ENCODE results near the gene WWOX.

Gene WWOX

GRCh38 chr16:78196502-78196901 lies 97.0 kb downstream of the WWOX start:
- TF ChIP-seq SIN3A (IDR thresholded peaks at IDR 0.05; ENCODE audit: borderline replicate concordance, insufficient read depth, low read length): no peak
- TF ChIP-seq FOXP2 (optimal IDR thresholded peaks at IDR 0.05; ENCODE audit: borderline replicate concordance, extremely low read depth, extremely low read length, insufficient read depth): no peak
- TF ChIP-seq, protein P1, sequence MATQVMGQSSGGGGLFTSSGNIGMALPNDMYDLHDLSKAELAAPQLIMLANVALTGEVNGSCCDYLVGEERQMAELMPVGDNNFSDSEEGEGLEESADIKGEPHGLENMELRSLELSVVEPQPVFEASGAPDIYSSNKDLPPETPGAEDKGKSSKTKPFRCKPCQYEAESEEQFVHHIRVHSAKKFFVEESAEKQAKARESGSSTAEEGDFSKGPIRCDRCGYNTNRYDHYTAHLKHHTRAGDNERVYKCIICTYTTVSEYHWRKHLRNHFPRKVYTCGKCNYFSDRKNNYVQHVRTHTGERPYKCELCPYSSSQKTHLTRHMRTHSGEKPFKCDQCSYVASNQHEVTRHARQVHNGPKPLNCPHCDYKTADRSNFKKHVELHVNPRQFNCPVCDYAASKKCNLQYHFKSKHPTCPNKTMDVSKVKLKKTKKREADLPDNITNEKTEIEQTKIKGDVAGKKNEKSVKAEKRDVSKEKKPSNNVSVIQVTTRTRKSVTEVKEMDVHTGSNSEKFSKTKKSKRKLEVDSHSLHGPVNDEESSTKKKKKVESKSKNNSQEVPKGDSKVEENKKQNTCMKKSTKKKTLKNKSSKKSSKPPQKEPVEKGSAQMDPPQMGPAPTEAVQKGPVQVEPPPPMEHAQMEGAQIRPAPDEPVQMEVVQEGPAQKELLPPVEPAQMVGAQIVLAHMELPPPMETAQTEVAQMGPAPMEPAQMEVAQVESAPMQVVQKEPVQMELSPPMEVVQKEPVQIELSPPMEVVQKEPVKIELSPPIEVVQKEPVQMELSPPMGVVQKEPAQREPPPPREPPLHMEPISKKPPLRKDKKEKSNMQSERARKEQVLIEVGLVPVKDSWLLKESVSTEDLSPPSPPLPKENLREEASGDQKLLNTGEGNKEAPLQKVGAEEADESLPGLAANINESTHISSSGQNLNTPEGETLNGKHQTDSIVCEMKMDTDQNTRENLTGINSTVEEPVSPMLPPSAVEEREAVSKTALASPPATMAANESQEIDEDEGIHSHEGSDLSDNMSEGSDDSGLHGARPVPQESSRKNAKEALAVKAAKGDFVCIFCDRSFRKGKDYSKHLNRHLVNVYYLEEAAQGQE (IDR thresholded peaks at IDR 0.05; ENCODE audit: insufficient read depth in 1 of 2, low read depth in 2 of 2, low read length in 2 of 2): no peak
- TF ChIP-seq TAF1 (IDR thresholded peaks at IDR 0.05; ENCODE audit: borderline replicate concordance, insufficient read depth, low read length): no peak
- TF ChIP-seq POLR2AphosphoS5 (IDR thresholded peaks at IDR 0.05; ENCODE audit: low read depth, low read length): no peak

- TF ChIP-seq, protein P1 (IDR thresholded peaks at IDR 0.05; ENCODE audit: insufficient read depth in 1 of 2, low read depth in 2 of 2, low read length in 2 of 2): no peak
- TF ChIP-seq TAF1 (IDR thresholded peaks at IDR 0.05; ENCODE audit: borderline replicate concordance, insufficient read depth, low read length) (no peak), POLR2AphosphoS5 (IDR thresholded peaks at IDR 0.05; ENCODE audit: low read depth, low read length) (no peak), FOXP2 (optimal IDR thresholded peaks at IDR 0.05; ENCODE audit: borderline replicate concordance, extremely low read depth, extremely low read length, insufficient read depth) (no peak), SIN3A (IDR thresholded peaks at IDR 0.05; ENCODE audit: borderline replicate concordance, insufficient read depth, low read length) (no peak)
Observed at GRCh38 chr16:78198288-78198687, 98.8 kb downstream of the WWOX start.

GRCh38 chr16:78199325-78200022 lies 100.0 kb downstream of the WWOX start:
- TF ChIP-seq TAF1 (IDR thresholded peaks at IDR 0.05; ENCODE audit: borderline replicate concordance, insufficient read depth, low read length) (no peak), POLR2AphosphoS5 (IDR thresholded peaks at IDR 0.05; ENCODE audit: low read depth, low read length) (no peak), SIN3A (IDR thresholded peaks at IDR 0.05; ENCODE audit: borderline replicate concordance, insufficient read depth, low read length) (no peak), FOXP2 (optimal IDR thresholded peaks at IDR 0.05; ENCODE audit: borderline replicate concordance, extremely low read depth, extremely low read length, insufficient read depth) (no peak)
- TF ChIP-seq, protein P1 (IDR thresholded peaks at IDR 0.05; ENCODE audit: insufficient read depth in 1 of 2, low read depth in 2 of 2, low read length in 2 of 2): no peak

DNA sequence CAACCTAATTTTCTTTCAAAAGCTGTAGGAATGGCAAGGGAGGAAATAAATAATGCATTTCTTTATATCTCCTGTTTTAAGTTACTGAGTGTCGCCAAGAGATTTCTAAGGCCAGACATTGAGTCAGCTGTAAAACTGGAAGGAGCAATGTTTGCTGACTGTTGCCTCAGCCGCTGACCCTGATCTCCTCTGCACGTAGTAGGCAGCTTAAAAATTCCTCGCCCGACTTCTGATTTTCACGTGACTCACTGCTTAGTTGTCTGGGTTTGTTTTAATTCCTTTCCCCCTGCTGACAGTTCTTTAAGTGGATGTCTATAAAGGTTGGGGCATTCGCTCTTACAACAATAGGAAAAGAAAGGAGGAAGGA lies 100.6 kb downstream of the WWOX start:
- TF ChIP-seq SIN3A (IDR thresholded peaks at IDR 0.05; ENCODE audit: borderline replicate concordance, insufficient read depth, low read length): no peak
- TF ChIP-seq FOXP2 (optimal IDR thresholded peaks at IDR 0.05; ENCODE audit: borderline replicate concordance, extremely low read depth, extremely low read length, insufficient read depth): no peak
- TF ChIP-seq TAF1 (IDR thresholded peaks at IDR 0.05; ENCODE audit: borderline replicate concordance, insufficient read depth, low read length): no peak
- TF ChIP-seq, protein P1 (IDR thresholded peaks at IDR 0.05; ENCODE audit: insufficient read depth in 1 of 2, low read depth in 2 of 2, low read length in 2 of 2): no peak
- TF ChIP-seq POLR2AphosphoS5 (IDR thresholded peaks at IDR 0.05; ENCODE audit: low read depth, low read length): no peak
